HG03439 (cell line): ENCODE data around the gene ECHS1.

Source experiments
- ATAC-seq: cut with Tn5 transposase; IDR thresholded peaks from one replicate; pipeline ENCODE4 v1.9.1; 2021; ENCODE audit warnings: mild to moderate bottlenecking, moderate library complexity; ENCODE audit not compliant: unreplicated experiment

ECHS1 gene

GRCh38 chr10:133359554-133359971 lies 13.6 kb downstream of the ECHS1 start:
- ATAC-seq, result no peak

GRCh38 chr10:133358925-133359310 lies 14.2 kb downstream of the ECHS1 start:
- ATAC-seq, result no peak

DNA sequence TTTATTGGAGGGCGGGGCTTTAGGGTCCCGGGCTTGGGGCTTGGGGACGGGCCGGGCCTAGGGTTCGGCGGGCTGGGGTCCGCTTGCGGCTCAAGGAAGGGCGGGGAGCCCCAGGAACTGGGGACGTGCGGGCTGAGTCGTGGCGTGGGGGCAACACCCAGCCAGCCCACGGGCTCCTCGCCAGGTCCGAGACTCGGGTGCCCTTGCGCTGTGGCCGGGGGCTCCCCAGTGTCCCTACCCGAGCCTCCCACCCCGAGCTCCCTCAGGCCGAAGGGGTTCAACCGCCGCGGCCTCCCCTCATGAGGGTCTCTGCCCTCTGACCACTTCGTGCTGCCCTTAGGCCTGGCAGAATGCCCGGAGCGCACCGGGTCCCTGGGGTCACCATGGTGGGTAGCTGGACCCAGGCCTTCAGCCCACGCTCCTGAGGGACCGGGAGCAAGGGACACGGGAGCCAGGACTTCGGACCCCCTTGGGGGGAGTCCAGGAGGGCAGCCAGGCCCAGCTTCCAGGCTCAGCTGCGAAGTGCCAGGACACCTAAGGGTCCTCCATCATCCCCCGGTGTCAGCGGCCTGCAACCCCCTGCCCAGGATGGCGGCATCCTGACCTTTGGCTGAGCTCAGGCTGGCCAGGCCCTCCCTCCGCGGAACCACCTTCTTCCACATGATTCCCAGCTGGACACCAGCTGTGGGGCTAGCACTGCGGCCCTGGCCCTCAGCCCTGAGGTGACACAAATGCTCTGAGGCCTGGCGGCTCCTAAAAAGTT lies 14.8 kb downstream of the ECHS1 start:
- ATAC-seq, result no peak

DNA sequence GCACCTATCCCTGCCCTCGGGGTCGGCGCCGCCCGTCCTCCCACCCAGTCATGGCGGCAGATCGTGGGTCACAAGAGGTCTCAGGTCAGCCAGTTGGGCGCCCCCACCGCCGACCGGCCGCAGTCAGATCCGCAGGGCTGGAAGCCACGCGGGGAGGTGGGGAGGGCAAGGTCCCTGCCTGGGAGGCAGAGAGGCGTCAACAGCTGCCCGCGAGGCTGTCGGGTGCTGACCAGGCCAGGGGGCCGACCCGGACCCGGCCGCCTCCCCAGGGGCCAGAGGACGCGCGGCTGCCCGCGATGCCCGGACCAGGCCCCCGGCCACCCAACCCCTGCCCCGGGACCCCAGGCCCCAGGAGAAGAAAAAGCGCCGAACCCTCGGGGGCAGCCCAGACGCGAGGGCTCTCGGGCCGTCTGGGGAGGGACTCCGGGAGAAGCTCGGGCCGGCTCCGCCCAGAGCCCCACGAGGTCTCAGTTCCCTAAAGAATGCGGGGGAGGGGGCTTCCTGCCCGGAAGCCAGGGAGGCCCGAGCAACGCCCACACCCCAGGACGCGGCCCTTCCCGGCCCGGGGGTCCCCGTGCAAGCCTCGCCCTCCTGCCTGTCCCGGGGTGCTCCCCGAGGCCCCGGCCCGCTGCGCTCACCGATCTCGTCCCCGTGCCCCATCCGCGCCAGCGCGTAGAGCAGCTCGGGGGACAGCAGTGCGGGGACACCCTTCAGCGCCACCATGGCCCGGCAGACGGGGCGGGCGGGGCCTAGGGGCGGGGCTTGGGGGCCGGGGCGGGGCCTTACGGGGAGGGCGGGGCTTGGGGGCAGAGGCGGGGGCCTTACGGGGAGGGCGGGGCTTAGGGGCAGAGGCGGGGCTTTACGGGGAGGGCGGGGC lies 15.6 kb downstream of the ECHS1 start, which contains the start of gene FUOM:
Gene FUOM (minus strand): TSS at position 735 of the 877 bp plus-strand sequence. CDS start 12 bp downstream, at position 723.
- ATAC-seq, result peak; percentile 63

DNA sequence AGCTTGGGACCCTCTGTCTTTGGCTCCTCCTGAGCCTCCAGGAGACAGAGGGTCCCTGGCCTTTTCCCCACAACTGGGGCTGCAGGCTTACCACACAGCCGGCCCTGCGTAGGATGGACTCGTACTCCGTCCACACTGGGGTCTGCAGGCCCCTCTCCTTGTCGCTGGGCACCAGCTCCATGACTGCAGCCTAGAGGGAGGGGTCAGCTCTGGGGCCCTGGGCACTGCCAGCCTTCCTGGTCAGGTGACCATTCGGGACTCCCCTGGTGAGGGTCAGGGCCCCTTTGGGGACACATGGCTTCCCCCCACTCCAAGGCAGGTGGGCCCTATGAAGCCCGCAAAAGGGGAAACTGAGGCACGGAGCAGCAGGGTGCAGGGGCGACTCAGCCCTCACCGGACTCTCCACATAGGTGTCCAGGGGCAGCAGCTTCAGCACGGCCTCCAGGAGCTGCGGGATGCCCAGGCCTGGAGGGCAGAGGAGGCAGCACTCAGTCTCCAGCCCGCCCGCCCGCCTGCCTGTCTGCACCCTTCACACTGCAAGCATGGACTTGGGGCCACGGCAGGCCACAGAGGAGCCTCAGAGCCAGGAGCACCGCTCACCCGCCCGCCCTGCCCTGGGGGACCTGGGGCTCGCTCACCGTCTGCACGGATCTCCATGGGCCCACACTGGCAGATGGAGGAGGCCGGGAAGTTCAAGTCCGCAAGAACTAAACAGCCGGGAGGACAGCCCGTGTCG lies 16.4 kb downstream of the ECHS1 start:
- ATAC-seq, result no peak

DNA sequence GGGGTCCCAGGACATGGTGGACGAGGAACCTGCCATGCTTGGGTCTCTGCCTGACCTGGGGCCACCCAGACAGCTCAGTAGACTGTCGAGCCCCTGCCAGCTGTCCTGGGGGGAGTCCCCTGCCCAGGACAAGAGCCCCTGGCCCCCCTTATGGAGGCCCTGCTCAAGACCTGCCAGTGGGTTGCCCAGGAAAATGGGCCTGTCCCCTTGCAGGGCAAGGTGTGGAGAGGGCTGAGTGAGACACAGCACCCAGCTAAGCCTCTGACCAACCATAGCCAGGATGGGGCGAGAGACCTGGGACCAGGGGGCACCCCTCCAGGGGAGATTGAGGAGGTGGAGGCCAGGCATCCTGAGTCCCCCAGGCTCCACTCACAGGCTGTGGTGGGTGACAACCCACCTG lies 17.2 kb downstream of the ECHS1 start:
- no peak for ATAC-seq

- no peak for ATAC-seq
These were observed 17.9 kb downstream of the ECHS1 start for GRCh38 chr10:133355266-133355665.

GRCh38 chr10:133354672-133355240 lies 18.4 kb downstream of the ECHS1 start:
- ATAC-seq, result no peak

DNA sequence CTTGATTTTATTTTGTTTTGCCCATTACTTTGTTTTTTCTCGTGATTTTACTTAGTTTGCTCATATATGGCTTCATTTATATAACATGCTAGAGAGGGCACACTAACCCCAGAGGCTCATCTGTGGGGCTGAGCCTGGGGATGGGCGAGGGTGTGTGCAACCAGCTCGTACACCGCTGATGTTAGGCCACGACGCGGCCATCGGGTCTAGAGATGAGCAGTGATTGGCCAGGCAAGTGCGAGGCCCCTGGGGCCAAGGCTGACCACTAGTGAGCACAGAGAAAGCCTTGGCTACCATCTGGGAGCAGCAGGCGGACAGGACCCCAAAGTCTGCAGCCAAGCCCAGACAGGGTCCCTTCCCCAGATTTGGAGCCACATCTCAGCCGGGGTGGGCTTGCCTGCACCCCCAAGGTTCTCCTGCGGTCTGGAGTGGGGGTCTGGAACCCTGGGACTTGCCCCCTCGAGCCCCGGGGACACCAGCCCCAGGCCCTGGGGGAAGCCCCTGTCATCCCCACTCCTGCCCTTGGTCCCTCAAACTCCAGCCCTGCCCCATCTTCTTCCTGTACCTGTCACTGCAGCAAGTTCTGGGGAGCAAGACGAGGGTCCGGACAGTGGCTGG lies 19.1 kb downstream of the ECHS1 start:
- no peak for ATAC-seq

- ATAC-seq, result no peak
These were observed 19.8 kb downstream of the ECHS1 start for GRCh38 chr10:133353202-133353959.

DNA sequence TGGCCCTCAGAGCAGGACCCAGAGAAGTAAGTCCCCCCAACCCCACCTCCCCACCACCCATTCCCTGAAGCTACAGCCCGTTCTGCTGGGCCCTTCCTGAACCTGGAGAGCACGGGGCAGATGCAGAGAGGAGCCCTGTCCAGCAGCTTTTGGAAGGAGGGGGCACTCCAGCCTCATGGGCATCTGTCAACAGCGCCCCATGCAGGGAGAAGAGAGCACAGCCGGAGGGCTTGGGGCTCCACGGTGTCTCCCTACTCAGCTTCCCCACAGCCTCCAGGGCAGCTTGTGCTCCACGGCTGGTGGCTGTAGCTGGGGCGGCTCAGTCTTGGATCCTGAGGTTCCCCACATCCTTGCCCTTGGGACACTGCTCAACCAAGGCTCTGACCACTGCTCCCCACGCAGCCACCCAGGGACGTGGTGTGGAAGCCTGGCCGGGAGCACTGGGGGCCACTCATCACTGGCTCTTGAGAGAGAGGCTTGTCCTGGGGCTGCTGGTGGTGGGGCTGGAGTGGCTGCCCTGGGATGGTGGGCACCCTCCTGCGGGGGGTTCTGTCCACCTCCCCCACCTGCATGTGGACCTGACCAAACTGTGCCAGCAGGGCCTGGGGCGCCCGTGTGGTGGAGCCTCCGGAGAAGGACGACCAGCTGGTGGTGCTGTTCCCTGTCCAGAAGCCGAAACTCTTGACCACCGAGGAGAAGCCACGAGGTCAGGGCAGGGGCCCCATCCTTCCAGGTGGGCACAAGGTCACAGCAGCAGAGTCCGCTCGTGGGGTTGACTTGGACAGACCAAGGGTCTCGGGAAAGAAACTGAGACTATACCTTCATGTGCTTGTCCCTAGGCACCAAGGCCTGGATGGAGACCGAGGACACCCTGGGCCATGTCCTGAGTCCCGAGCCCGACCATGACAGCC lies 21.5 kb downstream of the ECHS1 start:
- ATAC-seq, result no peak

DNA sequence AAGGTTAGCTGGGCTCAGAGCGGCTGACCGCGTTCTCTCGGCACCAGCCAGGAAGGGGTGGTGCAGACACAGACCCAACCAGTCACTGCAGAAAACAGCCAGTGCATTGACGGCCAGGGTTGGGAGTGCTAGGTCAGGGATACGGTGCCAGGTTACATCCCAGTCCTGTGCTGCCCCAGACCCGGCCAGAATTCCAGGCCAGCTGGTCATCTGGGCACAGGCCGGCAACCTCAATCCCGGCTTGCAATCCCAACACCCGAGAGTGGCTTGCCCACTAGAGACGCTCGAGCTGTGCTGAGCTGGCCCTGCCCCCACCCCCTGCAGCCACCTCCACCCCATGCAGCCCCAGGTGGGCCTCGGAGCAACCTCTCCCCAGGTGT lies 22.2 kb downstream of the ECHS1 start:
- ATAC-seq, result no peak

DNA sequence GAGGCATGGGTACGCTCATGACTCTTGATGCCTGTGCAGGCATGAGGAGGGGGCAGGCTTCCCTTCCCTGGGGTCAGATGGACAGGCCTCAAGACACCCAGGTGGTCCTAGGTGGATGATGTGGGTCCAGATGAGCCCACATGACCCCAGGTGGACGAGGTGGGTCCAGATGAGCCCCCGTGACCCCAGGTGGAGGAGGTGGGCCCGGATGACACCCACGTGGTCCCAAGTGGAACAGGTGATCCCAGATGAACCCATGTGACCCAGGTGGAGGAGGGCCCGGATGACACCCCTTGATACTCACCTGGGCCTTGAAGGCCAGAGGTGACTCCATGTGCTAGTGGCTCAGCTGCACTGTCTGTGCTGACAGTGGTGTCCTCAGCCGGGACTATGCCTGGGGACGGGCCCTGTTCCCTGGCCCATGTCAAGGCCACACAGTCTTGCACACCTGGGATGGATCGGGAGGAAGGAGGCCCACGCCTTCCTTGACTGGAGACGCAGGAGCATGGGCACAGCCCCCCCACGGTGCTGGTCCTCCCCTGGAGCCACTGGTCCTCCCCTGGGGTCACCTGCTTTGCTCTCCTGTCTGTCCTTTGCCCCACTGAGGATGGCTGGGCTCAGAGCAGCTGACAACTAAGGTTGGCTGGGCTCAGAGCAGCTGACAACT lies 22.7 kb downstream of the ECHS1 start:
- no peak for ATAC-seq

DNA sequence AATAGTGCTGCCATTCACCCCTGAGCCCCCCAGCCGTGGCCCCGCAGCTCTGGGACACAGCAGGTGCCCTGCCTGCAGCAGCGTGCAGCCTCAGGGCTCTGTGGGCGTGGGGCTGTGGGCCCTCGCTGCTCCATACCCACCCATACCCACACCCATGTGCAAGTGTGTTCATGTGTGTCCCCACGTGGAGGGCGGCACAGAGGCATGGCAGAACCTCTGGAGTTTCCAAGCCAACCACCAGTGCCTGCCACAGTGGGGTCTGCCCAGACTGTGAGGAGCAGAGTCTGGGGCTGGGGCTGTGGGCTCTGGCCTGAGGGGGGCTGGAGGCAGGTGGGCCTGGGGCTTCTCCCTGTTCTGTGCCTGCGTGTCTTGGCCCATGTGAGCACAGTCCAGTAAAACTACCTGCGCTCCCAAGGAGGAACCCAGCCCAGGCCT lies 23.6 kb downstream of the ECHS1 start:
- ATAC-seq, result no peak

DNA sequence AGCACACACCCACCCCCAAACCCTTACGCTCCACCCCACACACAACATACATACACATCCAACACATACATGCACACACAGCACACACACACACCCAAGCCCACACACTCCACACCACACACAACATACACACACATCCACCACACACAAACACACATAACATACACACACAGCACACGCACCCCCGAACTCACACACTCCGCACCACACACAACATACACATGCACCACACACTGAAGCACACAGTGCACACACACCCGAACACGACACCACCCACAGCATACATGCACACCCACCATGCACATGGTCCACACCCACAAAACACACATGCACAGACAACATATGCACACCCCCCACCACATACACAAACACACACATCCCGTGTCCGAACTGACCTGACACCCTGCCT lies 24.0 kb downstream of the ECHS1 start:
- no peak for ATAC-seq

GRCh38 chr10:133347710-133348517 lies 25.2 kb downstream of the ECHS1 start:
- no peak for ATAC-seq

DNA sequence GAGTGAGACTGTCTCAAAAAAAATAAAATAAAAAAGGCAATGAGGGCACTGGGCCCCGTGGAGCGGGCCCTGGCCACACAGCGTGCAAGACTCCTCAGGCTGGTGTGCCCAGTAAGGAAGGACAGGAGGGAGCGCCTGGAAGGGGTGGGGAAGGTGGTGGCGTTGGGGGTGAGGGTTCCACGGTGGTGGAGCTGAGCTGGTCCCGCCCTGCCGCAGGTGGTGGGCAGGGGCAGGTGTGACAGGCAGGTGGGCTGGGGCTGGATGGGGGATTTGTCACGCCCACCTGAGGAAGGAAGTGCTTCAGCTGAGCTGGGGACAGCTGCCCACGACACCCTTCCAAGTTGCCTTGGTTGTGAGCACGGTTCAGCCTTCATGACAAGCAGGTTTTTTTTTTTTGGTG lies 26.7 kb downstream of the ECHS1 start:
- no peak for ATAC-seq
